ENCODE measurements around the gene SAMD4B. TPM values are rescaled to one million over a fixed set of nuclear protein-coding genes. Genes with fewer than 3 reads are reported as not detected.

The SAMD4B gene
- total and polyA plus RNA-seq, 10 of the 15 experiments (the other 5 are each of a cell fraction or from before 2014, with no cell fraction given): 2.4 to 43.3 (median 23.9) TPM

- ATAC-seq (no peak), FAIRE-seq (no peak), DNase-seq (ENCODE audit: low read depth, low spot score) (no peak)
- CTCF ChIA-PET: interaction anchor here (0.7 to 1.4 kb wide), 9 partner anchors 10 to 673 kb away, joined by 3 to 5 read pairs (median 4); partner anchors contain the start of genes MED29 and PAF1
- SMC1A ChIA-PET (ENCODE audit: uncharacterized antibody, unreplicated experiment): interaction anchor here (1.0 kb wide), 2 partner anchors 11 to 69 kb away, joined by 3 to 7 read pairs; partner anchors contain the start of gene PLEKHG2
- Histone ChIP-seq H3K9ac (ENCODE audit: control insufficient read depth, insufficient read depth, low read length) (peak overlapping the region; percentile 80), H3K9me3 (replicated peaks; ENCODE audit: control insufficient read depth, insufficient read depth, low read length) (no peaks in the 10 kb centered on the region), H3K4me1 (ENCODE audit: control insufficient read depth, insufficient read depth, low read length) (peaks cover 14% of the 10 kb centered on the region), H2AFZ (ENCODE audit: control insufficient read depth, low read depth, low read length) (no peak overlapping the region), H3K27me3 (replicated peaks in 1 of 2; ENCODE audit: control insufficient read depth in 2 of 2, insufficient read depth in 2 of 2, low read length in 1 of 2) (no peaks in the 10 kb centered on the region), H3K4me3 (peak overlapping the region; percentile 92), H3K36me3 (ENCODE audit: control insufficient read depth in 2 of 2, insufficient read depth in 2 of 2, low read length in 1 of 2) (peaks cover 0 to 5% of the 10 kb centered on the region in 2 experiments; a peak in 1 of 4 replicates), H3K27ac (ENCODE audit: control insufficient read depth, insufficient read depth) (peak overlapping the region; percentile 56), H3K79me2 (ENCODE audit: control insufficient read depth, insufficient read depth, low read length) (peaks cover 12% of the 10 kb centered on the region), H3K4me2 (ENCODE audit: control insufficient read depth, insufficient read depth) (peak overlapping the region; percentile 94), H4K20me1 (ENCODE audit: control insufficient read depth, insufficient read depth) (no peaks in the 10 kb centered on the region; the same call in 1 of the 2 replicates)
- WGBS (ENCODE audit: insufficient coverage, insufficient replicate concordance, low lambda C conversion rate, missing lambda C conversion rate): 10% methylated on average over 16 of the region's 51 CpGs
- BruUV-seq (replicated peaks): no TSS peak
- POLR2A ChIA-PET: interaction anchor here (0.6 to 1.4 kb wide), 7 partner anchors 8 to 967 kb away, joined by 3 to 12 read pairs (median 6); partner anchors contain the start of genes ECH1, MED29, PAF1 and RPS16
- RAD21 ChIA-PET (ENCODE audit: unreplicated experiment): interaction anchor here (0.8 to 2.0 kb wide), 3 partner anchors 56 to 93 kb away, joined by 3 to 5 read pairs (median 3); partner anchors contain the start of gene RPS16
- TF ChIP-seq FOS (IDR thresholded peaks at IDR 0.05; ENCODE audit: borderline replicate concordance, extremely low read depth, insufficient read length) (no peak), HDAC2 (IDR thresholded peaks at IDR 0.05) (no peak), BACH1 (IDR thresholded peaks at IDR 0.05; ENCODE audit: borderline replicate concordance) (0 out of 2 replicates have a peak, but pooled peaks have one; percentile 1), RBBP5 (conservative IDR thresholded peaks at IDR 0.05) (no peak)
- intact Hi-C loops (cut with micrococcal nuclease; ENCODE audit: unreplicated experiment) (loop anchor here (1.0 to 5.0 kb wide), 3 partner anchors 48 to 190 kb away; partner anchors contain the start of genes EID2B, MED29, PAF1 and PLEKHG2), in situ Hi-C loops (cut with MboI) (no loop called here)
Measured at GRCh38 chr19:39342647-39343305, 555 bp downstream of the SAMD4B start.

- no peaks in the 10 kb centered on the region for H3K9me3 ChIP-seq (replicated peaks; ENCODE audit: control insufficient read depth, insufficient read depth, low read length)
- TF ChIP-seq CTCF (IDR thresholded peaks at IDR 0.05 in 2 of 3, conservative IDR thresholded peaks at IDR 0.05 in 1 of 3; ENCODE audit: control insufficient read depth in 2 of 3, extremely low read depth in 1 of 3, insufficient read depth in 1 of 3, low read depth in 3 of 3, low read length in 3 of 3) (peak in 2 of 3 experiments; percentile 24 to 26; a peak in 3 of 6 replicates), SUZ12 (IDR thresholded peaks at IDR 0.05; ENCODE audit: unreplicated experiment) (no peak)
- no peaks in the 10 kb centered on the region for H3K27me3 ChIP-seq (replicated peaks in 1 of 2; ENCODE audit: control insufficient read depth in 2 of 2, insufficient read depth in 2 of 2, low read length in 1 of 2)
- in situ Hi-C loops (cut with MboI): no loop called here
- H3K4me1 ChIP-seq (ENCODE audit: control insufficient read depth, insufficient read depth, low read length): peaks cover 10% of the 10 kb centered on the region
- FAIRE-seq: no peak
- DNase-seq (ENCODE audit: low read depth, low spot score): no peak
- no peak overlapping the region for H3K27ac ChIP-seq (ENCODE audit: control insufficient read depth, insufficient read depth)
- no peaks in the 10 kb centered on the region; the same call in 1 of the 2 replicates for H4K20me1 ChIP-seq (ENCODE audit: control insufficient read depth, insufficient read depth)
- no TSS peak for BruUV-seq (replicated peaks)
- SMC1A ChIA-PET (ENCODE audit: uncharacterized antibody, unreplicated experiment): interaction anchor here (1.2 kb wide), 2 partner anchors 45 to 66 kb away, joined by 4 read pairs; partner anchors contain the start of genes MED29, PAF1 and PLEKHG2
- H3K79me2 ChIP-seq (ENCODE audit: control insufficient read depth, insufficient read depth, low read length): peaks cover 12% of the 10 kb centered on the region
- peaks cover 0 to 5% of the 10 kb centered on the region in 2 experiments; a peak in 1 of 4 replicates for H3K36me3 ChIP-seq (ENCODE audit: control insufficient read depth in 2 of 2, insufficient read depth in 2 of 2, low read length in 1 of 2)
- no peak overlapping the region for H3K4me3 ChIP-seq
- ATAC-seq: no peak
- 100% methylated on average over 1 of the region's 1 CpG for WGBS (ENCODE audit: insufficient coverage, insufficient replicate concordance, low lambda C conversion rate, missing lambda C conversion rate)
- intact Hi-C loops (cut with micrococcal nuclease; ENCODE audit: unreplicated experiment): no loop called here
- RAD21 ChIA-PET (ENCODE audit: unreplicated experiment): interaction anchor here (1.7 kb wide), 1 partner anchor 66 kb away, joined by 6 read pairs; the partner anchor contains the start of gene PLEKHG2
- CTCF ChIA-PET: interaction anchor here (0.6 to 2.2 kb wide), 7 partner anchors 10 to 66 kb away, joined by 3 to 7 read pairs (median 5); partner anchors contain the start of gene PLEKHG2
- no peak overlapping the region for H2AFZ ChIP-seq (ENCODE audit: control insufficient read depth, low read depth, low read length)
- H3K4me2 ChIP-seq (ENCODE audit: control insufficient read depth, insufficient read depth): no peak overlapping the region
- H3K9ac ChIP-seq (ENCODE audit: control insufficient read depth, insufficient read depth, low read length): no peak overlapping the region
- POLR2A ChIA-PET: interaction anchor here (0.9 kb wide), 1 partner anchor 10 kb away, joined by 4 read pairs; the partner anchor contains the start of gene GMFG
Measured at GRCh38 chr19:39345956-39346355, 3.7 kb downstream of the SAMD4B start.
